Loucy (cell line): Measurements from ENCODE around the gene LRG1.

Experiments
- H2AFZ ChIP-seq: fragments of 200-600 bp; sonication (generic); 2 replicates; pipeline ENCODE4 v1.6.0; 2016; ENCODE audit warnings: antibody characterized with exemption, mild to moderate bottlenecking, low read length, moderate library complexity
- H3F3A ChIP-seq: fragments of 200-600 bp; 2 replicates; pipeline ENCODE4 v1.6.0; 2016; ENCODE audit warnings: antibody characterized with exemption, low read depth, mild to moderate bottlenecking
- H3K27me3 ChIP-seq: fragments of 200-600 bp; sonication (generic); 2 replicates; pipeline ENCODE4 v1.6.1; 2014; ENCODE audit warnings: low read length, mild to moderate bottlenecking; ENCODE audit not compliant: insufficient read depth, poor library complexity, severe bottlenecking
- H3K36me3 ChIP-seq: fragments of 200-600 bp; sonication (generic); 2 replicates; pipeline ENCODE4 v1.6.1; 2016; ENCODE audit warnings: low read length; ENCODE audit not compliant: insufficient read depth
- H3K4me1 ChIP-seq: fragments of 200-600 bp; sonication (generic); 2 replicates; pipeline ENCODE4 v1.5.1; 2014; ENCODE audit warnings: low read length, mild to moderate bottlenecking; ENCODE audit not compliant: insufficient read depth, poor library complexity, severe bottlenecking
- H3K4me2 ChIP-seq: fragments of 200-600 bp; sonication (generic); 2 replicates; pipeline ENCODE4 v1.6.0; 2014; ENCODE audit warnings: antibody characterized with exemption, low read length, low read depth, mild to moderate bottlenecking; ENCODE audit not compliant: poor library complexity, severe bottlenecking
- H3K4me3 ChIP-seq: fragments of 200-600 bp; sonication (generic); 2 replicates; pipeline ENCODE4 v1.5.1; 2014; ENCODE audit warnings: low read length, mild to moderate bottlenecking, mixed read lengths; ENCODE audit not compliant: poor library complexity, severe bottlenecking
- H3K79me2 ChIP-seq: fragments of 200-600 bp; sonication (generic); 2 replicates; pipeline ENCODE4 v1.6.1; 2014; ENCODE audit warnings: low read length; ENCODE audit not compliant: insufficient read depth
- H3K9ac ChIP-seq: fragments of 200-600 bp; sonication (generic); 2 replicates; pipeline ENCODE4 v1.6.0; 2014; ENCODE audit warnings: mild to moderate bottlenecking, low read depth, low read length, moderate library complexity; ENCODE audit not compliant: poor library complexity, severe bottlenecking
- H3K9me2 ChIP-seq: fragments of 200-600 bp; sonication (generic); replicated peaks from 2 replicates; pipeline ENCODE4 v1.6.1; 2016; ENCODE audit warnings: low read depth, low read length, mixed read lengths
- H3K9me3 ChIP-seq: fragments of 200-600 bp; sonication (generic); 2 replicates; pipeline ENCODE4 v1.6.1; 2014; ENCODE audit warnings: mild to moderate bottlenecking, antibody characterized with exemption, low read length, low read depth; ENCODE audit not compliant: insufficient read depth
- H4K20me1 ChIP-seq: fragments of 200-600 bp; sonication (generic); 2 replicates; pipeline ENCODE4 v1.6.0; 2014; ENCODE audit warnings: antibody characterized with exemption, low read length, mild to moderate bottlenecking; ENCODE audit not compliant: insufficient read depth, poor library complexity, severe bottlenecking
- EZH2phosphoT487 ChIP-seq: fragments of 200-600 bp; IDR thresholded peaks from 2 replicates; pipeline ENCODE4 v1.6.1; 2018; ENCODE audit warnings: antibody characterized with exemption, mild to moderate bottlenecking, moderate library complexity, borderline replicate concordance
- TF ChIP-seq, protein P1 (sequence below): fragments of 200-600 bp; sonication (generic); conservative IDR thresholded peaks from 2 replicates; pipeline ENCODE4 v1.5.1; 2014; ENCODE audit warnings: mild to moderate bottlenecking, antibody characterized with exemption, low read length

The LRG1 gene

DNA sequence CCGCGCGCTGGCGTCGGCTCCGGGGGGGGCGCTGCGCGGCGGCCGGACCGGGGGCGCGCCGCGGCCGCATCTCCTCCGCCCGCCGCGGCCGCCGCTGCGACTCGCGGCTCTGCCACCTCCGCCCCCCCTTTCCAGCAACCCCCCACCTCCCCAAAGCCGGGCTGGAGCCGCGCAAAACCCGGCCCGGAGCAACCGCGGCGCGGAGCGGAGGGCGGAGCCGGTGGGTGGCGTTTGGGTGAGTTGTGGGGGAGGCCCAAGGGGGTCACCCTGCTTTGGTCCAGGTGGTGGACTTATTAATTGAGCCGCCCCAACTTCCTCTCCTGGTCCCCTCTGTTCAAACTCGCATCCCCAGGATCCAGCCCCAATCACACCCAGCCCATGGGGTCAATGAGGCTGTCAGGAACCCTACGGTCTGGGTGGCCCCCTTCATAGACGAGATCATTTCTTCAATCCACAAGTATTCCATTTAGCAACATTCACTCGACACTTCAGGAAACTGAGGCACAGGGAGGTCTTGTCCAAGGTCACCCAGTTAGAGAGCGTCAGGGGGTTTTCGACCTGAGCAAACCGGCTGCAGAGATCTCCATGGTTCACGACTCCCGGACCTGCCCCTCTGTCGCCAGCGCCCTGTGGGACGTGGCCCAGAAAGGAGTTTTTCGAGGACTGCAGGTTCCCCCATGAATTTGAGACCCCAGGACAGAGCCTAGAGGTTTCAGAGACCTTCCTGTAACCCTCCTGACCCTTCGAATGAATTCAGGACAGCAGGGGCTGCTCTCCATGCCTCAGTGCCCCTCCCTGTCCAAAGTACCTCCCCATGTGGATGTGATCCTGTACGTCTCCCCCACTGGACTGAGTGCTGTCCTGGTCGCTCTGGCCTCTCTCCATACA is 42.1 kb upstream of the LRG1 start:
- no peaks in the 10 kb centered on the region for H3K79me2 ChIP-seq
- no peak overlapping the region for H3K4me2 ChIP-seq
- H3K27me3 ChIP-seq = no peaks in the 10 kb centered on the region
- no peak for TF ChIP-seq EZH2phosphoT487
- TF ChIP-seq, protein P1, sequence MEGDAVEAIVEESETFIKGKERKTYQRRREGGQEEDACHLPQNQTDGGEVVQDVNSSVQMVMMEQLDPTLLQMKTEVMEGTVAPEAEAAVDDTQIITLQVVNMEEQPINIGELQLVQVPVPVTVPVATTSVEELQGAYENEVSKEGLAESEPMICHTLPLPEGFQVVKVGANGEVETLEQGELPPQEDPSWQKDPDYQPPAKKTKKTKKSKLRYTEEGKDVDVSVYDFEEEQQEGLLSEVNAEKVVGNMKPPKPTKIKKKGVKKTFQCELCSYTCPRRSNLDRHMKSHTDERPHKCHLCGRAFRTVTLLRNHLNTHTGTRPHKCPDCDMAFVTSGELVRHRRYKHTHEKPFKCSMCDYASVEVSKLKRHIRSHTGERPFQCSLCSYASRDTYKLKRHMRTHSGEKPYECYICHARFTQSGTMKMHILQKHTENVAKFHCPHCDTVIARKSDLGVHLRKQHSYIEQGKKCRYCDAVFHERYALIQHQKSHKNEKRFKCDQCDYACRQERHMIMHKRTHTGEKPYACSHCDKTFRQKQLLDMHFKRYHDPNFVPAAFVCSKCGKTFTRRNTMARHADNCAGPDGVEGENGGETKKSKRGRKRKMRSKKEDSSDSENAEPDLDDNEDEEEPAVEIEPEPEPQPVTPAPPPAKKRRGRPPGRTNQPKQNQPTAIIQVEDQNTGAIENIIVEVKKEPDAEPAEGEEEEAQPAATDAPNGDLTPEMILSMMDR = no peak
- no peak overlapping the region for H3K4me3 ChIP-seq
- H3K9me2 ChIP-seq = no peaks in the 10 kb centered on the region
- H4K20me1 ChIP-seq = no peaks in the 10 kb centered on the region
- no peak overlapping the region for H2AFZ ChIP-seq
- no peaks in the 10 kb centered on the region for H3K9me3 ChIP-seq
- H3K4me1 ChIP-seq = peaks cover 8% of the 10 kb centered on the region
- no peaks in the 10 kb centered on the region for H3K36me3 ChIP-seq
- H3K9ac ChIP-seq = no peak overlapping the region
- no peaks in the 10 kb centered on the region for H3F3A ChIP-seq

DNA sequence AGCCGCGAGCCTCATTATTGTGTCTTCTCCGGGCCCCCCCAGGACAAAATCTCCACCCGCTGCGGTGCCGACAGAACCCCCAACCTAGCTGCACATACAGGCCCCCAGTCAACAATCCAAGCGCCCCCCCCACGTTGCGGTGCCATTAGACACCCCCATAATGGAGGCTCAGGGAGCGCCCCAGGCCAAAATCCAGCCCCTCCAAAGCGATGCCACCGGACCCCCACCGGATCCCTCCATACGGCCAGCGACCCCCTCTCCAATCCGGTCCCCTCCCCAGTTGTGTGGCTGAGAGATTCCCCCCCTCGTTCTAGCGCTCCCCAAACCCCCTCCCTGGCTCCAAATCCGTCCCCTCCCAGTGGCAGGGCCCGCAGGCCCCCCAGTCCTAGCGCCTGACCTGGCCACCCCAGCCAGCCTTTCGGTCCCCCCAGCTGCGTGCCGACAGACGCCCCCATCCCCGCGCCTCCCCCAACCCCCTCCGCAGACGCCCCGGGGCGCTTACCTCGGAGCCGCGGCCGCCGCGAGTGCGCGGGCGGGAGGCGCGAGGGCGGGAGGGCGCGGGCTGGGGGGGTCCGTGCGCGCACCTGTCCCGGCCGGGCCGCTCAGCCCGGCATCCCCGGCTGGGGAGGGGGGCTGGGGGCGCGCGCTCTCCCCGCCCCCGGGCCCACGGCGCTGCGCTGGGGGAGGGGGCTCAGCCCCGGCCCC is 41.3 kb upstream of the LRG1 start:
- Histone ChIP-seq H3K9me3 (no peaks in the 10 kb centered on the region), H3K79me2 (no peaks in the 10 kb centered on the region), H3F3A (no peaks in the 10 kb centered on the region), H3K27me3 (no peaks in the 10 kb centered on the region), H3K4me3 (peak overlapping the region; percentile 58), H3K4me1 (peaks cover 8% of the 10 kb centered on the region), H2AFZ (no peak overlapping the region), H4K20me1 (no peaks in the 10 kb centered on the region), H3K4me2 (peak overlapping the region; percentile 55), H3K9ac (no peak overlapping the region), H3K36me3 (no peaks in the 10 kb centered on the region), H3K9me2 (no peaks in the 10 kb centered on the region)
- no peak for TF ChIP-seq EZH2phosphoT487
- TF ChIP-seq, protein P1 = no peak

DNA sequence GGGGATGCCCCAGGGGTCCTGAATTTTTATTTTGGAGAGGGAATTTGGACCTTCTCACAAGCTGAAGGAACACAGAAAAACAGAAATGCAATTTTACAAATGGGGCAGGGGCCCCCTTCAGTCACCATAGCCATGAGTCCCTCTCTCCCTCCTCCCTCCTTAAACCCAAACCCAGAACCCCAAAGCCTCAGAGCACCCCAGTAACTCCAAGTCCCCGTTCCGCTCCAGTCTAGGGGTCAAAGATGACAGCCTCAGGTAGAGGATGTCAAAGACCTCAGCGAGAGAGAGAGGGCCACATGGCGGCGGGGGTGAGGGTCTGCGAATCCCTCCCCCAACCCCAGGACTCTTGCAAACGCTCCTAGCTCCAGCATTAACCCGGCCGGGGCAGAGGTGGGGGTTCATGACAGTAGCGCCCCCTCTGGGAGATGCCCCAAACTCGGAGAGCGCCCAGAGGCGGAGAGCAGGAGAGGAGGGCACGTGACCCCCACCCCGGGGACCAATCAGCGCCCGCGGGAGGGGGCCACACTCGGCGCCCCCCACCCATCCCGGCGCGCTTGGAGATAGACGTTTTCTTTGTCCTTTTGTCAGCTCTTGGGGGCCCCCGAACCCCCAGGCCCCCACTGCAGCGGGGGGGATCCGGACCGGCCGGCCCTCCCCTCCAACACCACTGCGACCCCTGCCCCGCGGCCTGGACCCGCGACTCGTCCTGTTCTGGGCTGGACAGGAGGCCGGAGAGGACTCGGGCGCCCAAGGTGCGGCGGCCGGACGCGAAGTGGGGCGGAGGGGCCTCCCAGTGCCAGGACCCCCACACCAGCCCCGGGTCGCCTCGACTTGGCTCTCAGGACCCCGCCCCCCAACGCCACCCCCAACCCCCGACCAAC is 40.4 kb upstream of the LRG1 start:
- Histone ChIP-seq H3K9ac (no peak overlapping the region), H4K20me1 (no peaks in the 10 kb centered on the region), H3K9me3 (no peaks in the 10 kb centered on the region), H3K4me1 (peaks cover 10% of the 10 kb centered on the region), H3F3A (no peaks in the 10 kb centered on the region), H3K4me2 (no peak overlapping the region), H3K9me2 (no peaks in the 10 kb centered on the region), H3K79me2 (no peaks in the 10 kb centered on the region), H3K36me3 (no peaks in the 10 kb centered on the region), H2AFZ (no peak overlapping the region), H3K4me3 (no peak overlapping the region), H3K27me3 (no peaks in the 10 kb centered on the region)
- TF ChIP-seq, protein P1 = peak; percentile 32
- TF ChIP-seq EZH2phosphoT487 = no peak
